ENCODE data around the gene MPPED2.
A peak's percentile ranks its signal among the peaks of the same experiment; 100 is the strongest.

The MPPED2 gene

DNA sequence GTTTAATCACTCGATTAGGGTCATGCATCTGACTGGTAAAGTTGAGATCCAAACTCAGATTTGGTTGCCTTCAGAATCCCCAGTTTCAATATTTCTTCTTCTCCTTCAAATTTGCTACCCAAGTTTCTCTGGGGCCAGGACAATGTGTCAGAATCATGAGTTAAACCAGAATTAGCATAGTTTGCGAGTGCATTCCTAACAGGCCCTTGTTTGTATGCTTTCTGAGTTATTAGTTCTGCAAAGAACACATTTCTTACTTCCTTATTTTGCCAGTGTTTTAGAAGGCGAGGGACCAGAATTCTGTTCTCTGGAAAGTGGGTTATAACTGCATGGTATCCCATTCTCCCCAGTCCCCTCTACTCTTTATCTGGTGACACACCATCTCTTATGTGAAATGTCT lies 151.3 kb downstream of the MPPED2 start:
- TF ChIP-seq FOXA1 (IDR thresholded peaks at IDR 0.05) (no peak), CTBP1 (IDR thresholded peaks at IDR 0.05; ENCODE audit: borderline replicate concordance) (no peak), SP1 (IDR thresholded peaks at IDR 0.05) (no peak), HDGF (IDR thresholded peaks at IDR 0.05; ENCODE audit: borderline replicate concordance) (no peak), ELF4 (IDR thresholded peaks at IDR 0.05) (no peak), LEF1 (IDR thresholded peaks at IDR 0.05; ENCODE audit: borderline replicate concordance) (no peak)
- ChIA-PET CTCF (no interaction called here), POLR2A (no interaction called here)
- DNase-seq (ENCODE audit: extremely low spot score): no peak

DNA sequence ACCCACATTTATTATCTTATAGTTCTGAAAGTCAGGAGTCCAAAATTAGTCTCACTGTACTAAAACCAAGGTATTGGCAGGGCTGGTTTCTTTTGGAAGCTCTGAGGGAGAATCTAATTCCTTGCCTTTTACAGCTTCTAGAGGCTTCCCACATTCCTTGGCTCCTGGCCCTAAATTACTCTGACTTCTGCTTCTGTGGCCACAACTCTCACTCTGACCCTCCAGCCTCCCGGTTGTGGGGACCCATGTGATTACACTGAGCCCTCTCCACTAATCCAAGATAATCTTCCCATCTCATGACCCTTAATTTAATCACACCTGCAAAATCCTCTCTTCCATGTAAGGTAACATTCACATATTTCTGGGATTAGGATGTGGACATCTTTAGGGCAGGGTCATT lies 152.3 kb downstream of the MPPED2 start:
- DNase-seq (ENCODE audit: extremely low spot score): no peak
- CTCF ChIA-PET: no interaction called here
- POLR2A ChIA-PET: no interaction called here
- TF ChIP-seq L3MBTL2 (conservative IDR thresholded peaks at IDR 0.05): no peak
- no peak for TF ChIP-seq SUZ12 (IDR thresholded peaks at IDR 0.05)
- no peak for TF ChIP-seq BHLHE40 (IDR thresholded peaks at IDR 0.05; ENCODE audit: borderline replicate concordance)
- TF ChIP-seq, protein P1, sequence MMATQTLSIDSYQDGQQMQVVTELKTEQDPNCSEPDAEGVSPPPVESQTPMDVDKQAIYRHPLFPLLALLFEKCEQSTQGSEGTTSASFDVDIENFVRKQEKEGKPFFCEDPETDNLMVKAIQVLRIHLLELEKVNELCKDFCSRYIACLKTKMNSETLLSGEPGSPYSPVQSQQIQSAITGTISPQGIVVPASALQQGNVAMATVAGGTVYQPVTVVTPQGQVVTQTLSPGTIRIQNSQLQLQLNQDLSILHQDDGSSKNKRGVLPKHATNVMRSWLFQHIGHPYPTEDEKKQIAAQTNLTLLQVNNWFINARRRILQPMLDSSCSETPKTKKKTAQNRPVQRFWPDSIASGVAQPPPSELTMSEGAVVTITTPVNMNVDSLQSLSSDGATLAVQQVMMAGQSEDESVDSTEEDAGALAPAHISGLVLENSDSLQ (IDR thresholded peaks at IDR 0.05): no peak
- no peak for TF ChIP-seq LEF1 (IDR thresholded peaks at IDR 0.05; ENCODE audit: borderline replicate concordance)
- TF ChIP-seq FOXA1 (IDR thresholded peaks at IDR 0.05): no peak
- TF ChIP-seq FOXK2 (IDR thresholded peaks at IDR 0.05): no peak
- no peak for TF ChIP-seq ELF4 (IDR thresholded peaks at IDR 0.05)
- no peak for TF ChIP-seq TARDBP (IDR thresholded peaks at IDR 0.05)
- TF ChIP-seq ZNF384 (IDR thresholded peaks at IDR 0.05): no peak
- no peak for TF ChIP-seq NFRKB (IDR thresholded peaks at IDR 0.05)
- TF ChIP-seq CTBP1 (IDR thresholded peaks at IDR 0.05; ENCODE audit: borderline replicate concordance): no peak
- no peak for TF ChIP-seq ARNT (IDR thresholded peaks at IDR 0.05)
- TF ChIP-seq SP1 (IDR thresholded peaks at IDR 0.05): no peak
- TF ChIP-seq HDGF (IDR thresholded peaks at IDR 0.05; ENCODE audit: borderline replicate concordance): no peak

DNA sequence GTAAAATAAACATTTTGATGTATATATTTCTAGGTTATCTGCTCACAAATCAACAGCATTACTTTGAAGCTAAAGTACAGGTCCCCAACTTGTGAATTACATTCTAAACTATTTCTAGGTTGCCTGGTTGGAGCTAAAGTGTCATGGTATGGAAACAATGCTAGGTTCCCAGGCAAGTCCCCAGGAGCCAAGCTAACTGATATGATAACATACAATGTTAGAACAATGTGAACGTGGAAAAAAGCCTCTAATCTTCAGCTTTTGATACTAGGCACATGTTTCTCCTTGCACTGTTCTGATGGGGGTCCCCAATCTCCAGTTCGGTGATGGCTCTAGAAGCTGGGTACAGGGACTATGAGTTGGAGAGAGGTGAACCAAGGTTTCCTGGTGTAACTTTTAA lies 153.4 kb downstream of the MPPED2 start:
- CTCF ChIA-PET: interaction anchor here (0.6 kb wide), 1 partner anchor 27 kb away, joined by 3 read pairs; no protein-coding TSS in a partner anchor
- no peak for DNase-seq (ENCODE audit: extremely low spot score)
- POLR2A ChIA-PET: no interaction called here
- TF ChIP-seq ELF4 (IDR thresholded peaks at IDR 0.05): no peak
- TF ChIP-seq TARDBP (IDR thresholded peaks at IDR 0.05): no peak
- no peak for TF ChIP-seq LEF1 (IDR thresholded peaks at IDR 0.05; ENCODE audit: borderline replicate concordance)
- no peak for TF ChIP-seq NFRKB (IDR thresholded peaks at IDR 0.05)
- TF ChIP-seq HDGF (IDR thresholded peaks at IDR 0.05; ENCODE audit: borderline replicate concordance): no peak
- TF ChIP-seq ZNF384 (IDR thresholded peaks at IDR 0.05): no peak
- no peak for TF ChIP-seq BHLHE40 (IDR thresholded peaks at IDR 0.05; ENCODE audit: borderline replicate concordance)
- no peak for TF ChIP-seq CTBP1 (IDR thresholded peaks at IDR 0.05; ENCODE audit: borderline replicate concordance)
- TF ChIP-seq, protein P1 (IDR thresholded peaks at IDR 0.05): no peak
- TF ChIP-seq SP1 (IDR thresholded peaks at IDR 0.05): no peak
- TF ChIP-seq ARNT (IDR thresholded peaks at IDR 0.05): no peak
- TF ChIP-seq FOXA1 (IDR thresholded peaks at IDR 0.05): no peak
- no peak for TF ChIP-seq SUZ12 (IDR thresholded peaks at IDR 0.05)
- no peak for TF ChIP-seq L3MBTL2 (conservative IDR thresholded peaks at IDR 0.05)
- TF ChIP-seq FOXM1 (IDR thresholded peaks at IDR 0.05; ENCODE audit: borderline replicate concordance): no peak
- TF ChIP-seq FOXK2 (IDR thresholded peaks at IDR 0.05): no peak

DNA sequence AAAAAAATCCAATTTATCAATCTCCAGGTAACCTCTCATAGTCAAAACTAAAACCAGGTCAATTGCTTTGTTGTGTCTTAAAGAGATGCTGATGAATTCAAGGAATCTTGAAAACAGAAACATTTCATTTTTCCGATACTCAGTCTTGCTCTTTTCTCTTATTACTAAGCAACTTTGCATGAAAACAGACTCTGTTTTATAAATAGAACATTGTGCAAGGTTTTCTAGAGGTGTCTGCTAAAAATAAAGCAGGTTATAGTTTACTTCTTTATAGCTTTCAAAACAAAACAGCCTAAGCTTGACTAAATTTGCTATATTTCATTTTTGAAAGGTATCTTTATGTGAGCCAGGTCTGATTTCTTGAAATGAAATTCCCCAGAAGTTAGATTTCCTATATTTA lies 154.0 kb downstream of the MPPED2 start:
- ChIA-PET CTCF (interaction anchor here (0.6 to 0.7 kb wide), 2 partner anchors 28 to 43 kb away, joined by 3 read pairs; no protein-coding TSS in a partner anchor), POLR2A (no interaction called here)
- no peak for TF ChIP-seq FOXM1 (IDR thresholded peaks at IDR 0.05; ENCODE audit: borderline replicate concordance)
- TF ChIP-seq CTBP1 (IDR thresholded peaks at IDR 0.05; ENCODE audit: borderline replicate concordance): no peak
- TF ChIP-seq FOXA1 (IDR thresholded peaks at IDR 0.05): no peak
- TF ChIP-seq, protein P1 (IDR thresholded peaks at IDR 0.05): no peak
- no peak for TF ChIP-seq ARNT (IDR thresholded peaks at IDR 0.05)
- no peak for TF ChIP-seq L3MBTL2 (conservative IDR thresholded peaks at IDR 0.05)
- no peak for TF ChIP-seq TARDBP (IDR thresholded peaks at IDR 0.05)
- TF ChIP-seq BHLHE40 (IDR thresholded peaks at IDR 0.05; ENCODE audit: borderline replicate concordance): no peak
- TF ChIP-seq SUZ12 (IDR thresholded peaks at IDR 0.05): no peak
- no peak for TF ChIP-seq NFRKB (IDR thresholded peaks at IDR 0.05)
- no peak for TF ChIP-seq FOXK2 (IDR thresholded peaks at IDR 0.05)
- TF ChIP-seq ELF4 (IDR thresholded peaks at IDR 0.05): no peak
- no peak for TF ChIP-seq SP1 (IDR thresholded peaks at IDR 0.05)
- no peak for TF ChIP-seq LEF1 (IDR thresholded peaks at IDR 0.05; ENCODE audit: borderline replicate concordance)
- TF ChIP-seq HDGF (IDR thresholded peaks at IDR 0.05; ENCODE audit: borderline replicate concordance): no peak
- DNase-seq (ENCODE audit: extremely low spot score): no peak

DNA sequence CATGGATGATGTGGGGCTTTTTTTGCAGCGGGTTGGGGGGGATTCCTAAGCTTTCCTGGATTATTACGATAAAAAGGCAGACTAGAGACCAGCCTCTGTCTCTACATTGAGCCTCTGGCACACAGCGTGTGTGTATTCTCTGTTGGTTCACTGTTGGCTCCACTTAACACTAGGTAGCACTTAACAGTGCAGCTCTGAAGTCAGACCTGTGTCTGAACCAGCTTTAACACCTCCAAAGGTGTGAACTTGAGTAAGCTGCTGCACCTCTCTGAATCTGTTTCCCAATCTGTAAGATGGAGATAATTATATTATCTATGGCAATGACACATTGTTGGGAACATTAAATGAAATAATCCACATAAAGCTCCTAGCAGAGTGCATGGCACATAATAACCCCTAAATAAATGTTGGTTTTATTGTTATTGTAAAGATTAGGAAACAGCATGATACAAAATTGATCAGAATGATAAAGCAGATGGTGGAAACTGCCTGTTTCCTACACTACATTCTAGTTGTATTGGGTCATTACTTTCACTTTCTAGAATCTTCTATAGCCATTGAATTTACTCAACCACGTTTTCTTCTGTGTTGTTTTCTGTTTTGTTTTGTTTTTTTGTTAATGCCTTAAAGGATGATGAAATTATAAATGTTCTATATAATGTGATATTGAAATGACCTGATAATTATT lies 154.9 kb downstream of the MPPED2 start:
- ChIA-PET CTCF (no interaction called here), POLR2A (no interaction called here)
- no peak for DNase-seq (ENCODE audit: extremely low spot score)
- TF ChIP-seq FOXK2 (IDR thresholded peaks at IDR 0.05) (no peak), ARNT (IDR thresholded peaks at IDR 0.05) (peak; percentile 96)

- no peak for DNase-seq (ENCODE audit: extremely low spot score)
- no peak for TF ChIP-seq ARNT (IDR thresholded peaks at IDR 0.05)
- TF ChIP-seq FOXK2 (IDR thresholded peaks at IDR 0.05): no peak
- TF ChIP-seq TARDBP (IDR thresholded peaks at IDR 0.05): no peak
- TF ChIP-seq L3MBTL2 (conservative IDR thresholded peaks at IDR 0.05): no peak
- TF ChIP-seq ELF4 (IDR thresholded peaks at IDR 0.05): no peak
- ChIA-PET POLR2A (no interaction called here), CTCF (no interaction called here)
Measured at GRCh38 chr11:30429550-30429949, 156.6 kb downstream of the MPPED2 start.
